Myocyte (in vitro differentiated cells): ENCODE results near the gene BCAR1. TPM values are rescaled to one million over a fixed set of nuclear protein-coding genes. Genes with fewer than 3 reads are reported as not detected.
"Not testable (repeated sequence)": the region's sequence is repeated elsewhere in the genome, so short reads cannot be mapped to it uniquely, and the experiment has no call there.

Source experiments
- DNase-seq: peaks from one replicate; pipeline ENCODE4 v3.0.0-alpha.2; 2012; ENCODE audit warnings: low read depth
- total RNA-seq: library from RNA; depleted of rRNA; stranded (reverse); fragments of >200 nt; gene quantifications from 2 replicates; pipeline ENCODE4 v1.2.3, GENCODE V29; 2014

The BCAR1 gene
- total RNA-seq, 1 donor from 2014 or later: 104 TPM

GRCh38 chr16:75256696-75257343 is 5.4 kb upstream of the BCAR1 start:
- DNase-seq: peak; percentile 90

- DNase-seq: peak; percentile 70
These were observed 4.7 kb upstream of the BCAR1 start for GRCh38 chr16:75256059-75256571.

GRCh38 chr16:75254359-75254837 is 3.0 kb upstream of the BCAR1 start:
- DNase-seq: peak; percentile 92

- DNase-seq: no peak
These were observed 1.8 kb upstream of the BCAR1 start for GRCh38 chr16:75252946-75253911.

- DNase-seq: no peak
These were observed 833 bp upstream of the BCAR1 start for GRCh38 chr16:75252049-75252864.

- DNase-seq: peak; percentile 52
These were observed 580 bp downstream of the BCAR1 start for GRCh38 chr16:75250809-75251279.

GRCh38 chr16:75250089-75250808 is 1.2 kb downstream of the BCAR1 start:
- DNase-seq: no peak

GRCh38 chr16:75249441-75249840 is 2.0 kb downstream of the BCAR1 start:
- no peak for DNase-seq

GRCh38 chr16:75248536-75249380 is 2.7 kb downstream of the BCAR1 start:
- DNase-seq: no peak

GRCh38 chr16:75248142-75248535 is 3.3 kb downstream of the BCAR1 start:
- no peak for DNase-seq

GRCh38 chr16:75247249-75247648 is 4.2 kb downstream of the BCAR1 start:
- DNase-seq: no peak

GRCh38 chr16:75246504-75247205 is 4.8 kb downstream of the BCAR1 start:
- DNase-seq: no peak

- DNase-seq: peak; percentile 98
These were observed 6.3 kb downstream of the BCAR1 start for GRCh38 chr16:75244844-75245758.

GRCh38 chr16:75244225-75244809 is 7.1 kb downstream of the BCAR1 start:
- DNase-seq: no peak

- no peak for DNase-seq
These were observed 7.7 kb downstream of the BCAR1 start for GRCh38 chr16:75243667-75244224.

- DNase-seq: not testable (repeated sequence)
These were observed 8.9 kb downstream of the BCAR1 start for GRCh38 chr16:75242436-75243078.
